GF-D8 (cell line): ENCODE measurements around the gene JPH2.

ENCODE experiments used
- DNase-seq: peaks from one replicate; lab custom pipeline; 2025; lab: John Stamatoyannopoulos, UW

JPH2 gene

DNA sequence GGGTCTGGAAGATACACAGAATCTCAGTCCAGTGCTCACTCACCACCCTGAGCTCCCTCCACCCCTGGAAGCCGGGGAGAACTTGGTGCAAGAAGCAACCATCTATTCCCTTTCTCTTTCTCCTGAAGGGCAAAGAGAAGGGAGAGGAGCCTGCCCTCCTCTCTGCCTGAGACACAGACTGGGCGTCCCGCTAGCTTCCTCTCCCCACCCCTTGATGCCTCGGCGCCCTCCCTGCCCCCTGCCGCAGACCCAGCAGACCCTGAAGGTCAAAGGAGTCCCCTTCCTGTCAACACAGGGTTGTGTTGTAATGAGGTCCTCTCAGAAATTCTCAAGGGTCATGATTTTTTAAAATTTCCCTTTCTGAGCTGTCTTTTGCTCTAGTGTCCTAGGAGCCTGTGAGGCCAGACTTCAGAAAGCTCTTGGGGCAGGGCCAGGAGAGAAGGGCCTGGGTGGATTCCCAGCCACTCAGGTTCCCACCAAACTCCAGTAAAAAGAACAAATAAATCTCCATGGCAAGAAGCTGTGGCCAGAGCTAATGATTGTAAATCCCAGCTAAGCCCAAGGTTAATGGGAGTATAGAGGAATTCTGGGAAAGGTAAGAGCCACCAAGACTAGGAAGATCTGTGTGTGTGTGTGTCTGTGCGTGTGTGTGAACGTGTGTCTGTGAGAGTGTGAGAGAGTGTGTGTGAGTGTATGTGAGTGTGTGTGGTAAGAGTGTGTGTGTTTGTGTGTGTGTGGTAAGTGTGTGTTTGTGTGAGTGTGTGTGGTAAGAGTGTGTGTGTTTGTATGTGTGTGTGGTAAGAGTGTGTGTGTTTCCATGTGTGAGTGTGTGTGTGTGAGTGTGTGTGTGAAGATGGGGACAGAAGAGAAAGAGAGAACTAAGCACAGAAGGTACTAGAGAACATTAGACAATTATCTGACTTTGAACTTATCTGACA, 1.1 kb upstream of the JPH2 start:
- DNase-seq = no peak

DNA sequence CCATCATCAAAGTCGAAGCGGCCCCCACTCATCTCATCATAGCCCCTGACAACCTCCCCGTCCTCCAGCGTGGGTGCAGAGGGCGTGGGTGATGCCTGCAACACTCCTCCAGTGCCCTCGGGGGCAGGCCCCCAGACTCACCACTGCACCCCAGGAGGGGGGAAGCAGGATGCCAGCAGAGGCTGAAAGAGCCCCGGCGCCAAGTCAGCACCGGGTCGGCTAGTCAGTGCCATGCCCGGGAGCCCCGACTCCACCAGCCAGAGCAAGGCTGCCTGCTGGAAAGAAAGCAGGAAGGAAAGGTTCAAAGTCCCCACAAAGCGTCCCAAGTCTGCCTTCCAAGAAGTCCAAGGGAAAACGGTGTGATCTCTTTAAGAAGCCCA, 324 bp downstream of the JPH2 start:
- DNase-seq = no peak

DNA sequence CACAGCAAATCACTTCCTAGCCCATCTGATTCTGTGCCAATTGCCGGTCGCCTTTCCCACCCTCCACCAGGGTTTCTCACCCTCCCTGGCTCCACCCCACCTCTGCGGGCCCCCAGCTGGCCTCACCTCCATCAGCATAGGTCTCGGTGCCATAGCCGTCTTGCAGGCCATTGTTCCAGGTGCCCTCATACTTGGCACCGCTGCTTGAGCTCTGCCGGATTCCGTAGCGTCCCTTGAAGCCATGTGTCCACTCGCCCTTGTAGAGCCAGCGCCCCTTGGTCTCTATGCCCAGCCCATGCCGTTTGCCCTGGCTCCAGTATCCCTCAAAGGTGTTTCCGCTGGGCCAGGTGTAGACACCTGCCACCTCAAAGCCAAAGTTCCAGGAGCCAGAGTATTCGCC, 787 bp downstream of the JPH2 start:
- no peak for DNase-seq

DNA sequence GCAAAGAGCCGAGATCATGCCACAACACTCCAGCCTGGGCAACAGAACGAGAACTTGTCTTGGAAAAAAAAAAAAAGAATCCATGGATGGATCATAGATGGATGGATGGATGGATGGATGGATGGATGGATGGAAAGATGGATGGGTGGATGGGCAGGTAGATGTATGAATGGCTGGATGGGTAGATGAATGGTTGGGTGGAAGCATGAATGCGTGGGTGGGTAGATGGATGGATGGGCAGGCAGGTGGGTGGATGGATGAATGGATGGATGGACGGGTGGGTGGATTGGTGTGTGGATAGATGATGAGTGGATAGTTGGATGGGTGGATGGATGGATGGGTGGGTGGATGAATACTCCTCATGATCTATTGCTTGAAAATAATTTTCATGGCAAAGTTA, 1.4 kb downstream of the JPH2 start:
- no peak for DNase-seq

DNA sequence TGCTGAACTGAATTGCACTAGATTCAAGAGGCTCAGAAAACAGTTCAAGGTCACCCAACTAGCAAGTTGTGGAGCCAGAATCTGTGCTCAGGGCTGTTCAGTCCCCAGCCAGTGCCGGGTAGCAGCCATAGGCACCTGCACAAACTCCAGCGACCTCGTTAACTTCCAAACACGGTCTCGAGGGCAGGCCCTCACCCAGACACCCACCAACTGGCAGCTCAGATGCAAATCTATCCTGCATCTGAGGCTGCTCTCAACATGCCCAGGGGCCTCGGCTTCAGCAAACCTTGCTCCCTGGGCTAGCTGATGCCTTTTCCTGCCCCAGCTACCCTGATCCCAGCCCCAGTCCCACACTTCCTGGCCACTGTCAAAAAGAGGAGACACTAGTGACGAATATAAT, 3.7 kb downstream of the JPH2 start:
- DNase-seq = no peak

DNA sequence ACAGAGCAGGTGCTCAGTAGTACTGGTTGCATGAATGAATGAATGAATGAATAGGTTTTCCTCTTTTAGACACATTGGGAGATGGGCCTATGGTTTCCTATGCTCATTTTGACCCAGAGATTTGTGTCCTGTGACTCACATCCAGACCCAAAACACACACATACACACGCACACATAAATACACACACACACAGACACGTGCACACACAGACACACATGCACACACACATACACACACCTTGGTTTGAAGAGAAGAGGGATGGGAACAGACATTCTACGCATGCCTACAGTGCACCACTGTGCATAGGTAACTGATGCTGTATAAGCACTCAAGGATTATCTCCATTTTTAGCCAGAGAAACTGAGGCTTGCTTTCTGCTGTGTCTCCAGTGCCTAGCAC, 4.1 kb downstream of the JPH2 start:
- DNase-seq = no peak

DNA sequence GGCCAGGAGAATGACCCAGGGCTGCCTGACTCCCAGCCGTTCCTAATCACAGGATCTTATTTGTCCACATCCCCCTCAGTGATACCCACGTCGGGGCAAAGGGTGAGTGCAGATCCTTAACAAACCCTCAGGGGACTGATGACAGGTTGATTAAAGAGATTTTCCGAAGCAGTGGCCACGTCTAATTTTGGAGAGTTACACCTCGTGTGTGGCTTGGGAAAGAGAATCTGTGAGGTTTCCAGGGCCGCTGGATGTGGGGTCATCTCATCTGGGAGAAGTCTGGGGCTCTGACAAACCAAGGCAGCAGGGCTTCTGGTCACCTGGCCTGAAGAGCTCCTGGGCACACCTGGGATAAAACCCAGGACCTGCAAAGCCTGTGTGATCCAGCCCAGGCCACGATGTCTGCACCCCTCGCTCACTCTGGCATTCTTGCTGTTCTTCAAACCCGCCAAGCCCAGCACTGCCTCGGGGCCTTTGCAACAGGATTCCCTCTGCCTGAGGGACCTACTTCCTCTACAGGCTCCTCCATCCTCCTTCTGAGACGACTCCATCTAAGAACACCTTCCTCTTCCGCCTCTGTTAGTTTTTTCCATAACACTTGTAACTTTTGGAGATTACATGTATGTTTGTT, 4.7 kb downstream of the JPH2 start:
- no peak for DNase-seq

DNA sequence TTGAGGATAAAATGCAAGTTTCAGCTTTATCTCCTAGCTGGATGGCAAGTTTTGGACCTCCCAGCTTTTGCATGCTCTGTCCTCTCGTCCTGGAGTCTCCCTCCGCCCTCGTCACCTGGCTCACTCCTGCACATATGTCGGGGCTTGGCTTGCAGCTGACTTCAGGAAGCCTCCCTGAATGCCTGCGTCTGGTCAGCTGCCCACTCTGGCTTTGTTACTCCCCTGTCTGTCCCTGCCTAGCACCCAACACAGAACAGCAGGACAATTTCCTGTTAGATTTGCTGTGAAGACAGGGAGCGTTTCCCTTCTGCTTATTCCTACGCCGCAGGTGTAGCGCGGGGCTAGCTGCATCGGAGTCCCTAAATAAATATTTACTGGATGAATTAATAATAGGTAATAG, 5.4 kb downstream of the JPH2 start:
- no peak for DNase-seq

DNA sequence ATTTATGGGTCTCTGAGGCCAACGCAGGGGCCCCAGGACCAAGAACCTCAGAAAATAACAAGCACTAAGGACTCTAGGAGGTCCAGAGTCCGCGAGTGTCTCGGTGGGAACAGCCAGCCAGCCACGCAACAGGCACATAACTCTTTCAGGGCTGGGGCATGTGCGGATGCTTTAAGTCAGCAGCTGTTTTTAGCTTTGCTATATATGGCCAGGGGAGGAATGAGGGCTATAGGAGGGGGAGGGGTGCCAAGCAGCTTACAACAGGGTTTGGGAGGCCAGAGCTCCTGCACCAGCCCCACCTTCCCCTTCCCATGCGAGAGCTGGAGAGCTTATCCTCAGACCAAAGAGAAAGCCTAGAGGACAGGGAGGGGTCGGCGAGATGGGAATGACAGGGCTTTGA, 6.2 kb downstream of the JPH2 start:
- DNase-seq = no peak

DNA sequence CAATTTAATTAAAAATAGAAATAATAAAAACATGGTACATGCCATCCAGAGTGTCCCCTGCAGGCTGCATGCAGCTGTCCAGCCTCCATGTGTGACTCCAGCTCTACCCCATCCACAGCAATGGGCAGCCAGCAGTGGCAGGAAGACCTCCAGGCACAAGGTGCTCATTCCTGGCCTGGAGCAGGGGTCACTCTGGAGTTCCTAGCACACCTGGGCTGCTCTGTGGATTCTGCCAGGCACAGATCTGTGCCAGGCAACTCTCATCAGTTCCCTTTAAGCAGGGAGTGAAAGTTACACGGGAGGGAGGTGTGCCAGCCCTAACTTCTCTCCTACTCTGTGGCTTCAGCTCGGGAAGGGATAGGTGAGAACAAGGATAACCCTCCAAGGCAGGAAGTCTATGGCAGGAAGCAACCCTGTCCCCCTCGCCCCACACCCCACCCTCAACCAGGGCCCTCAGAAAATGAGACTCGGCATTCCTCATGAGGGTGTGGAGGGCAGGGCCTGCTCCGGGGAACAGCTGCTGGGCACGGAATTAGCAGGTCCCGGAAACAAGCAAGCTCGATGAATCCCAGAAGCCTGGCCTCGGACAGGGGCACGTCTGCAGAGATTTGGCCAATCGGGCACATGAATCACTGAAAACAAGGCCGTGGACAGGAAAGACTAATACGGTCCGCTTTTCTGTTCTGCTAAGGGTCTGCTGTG, 10.0 kb downstream of the JPH2 start:
- DNase-seq = no peak

DNA sequence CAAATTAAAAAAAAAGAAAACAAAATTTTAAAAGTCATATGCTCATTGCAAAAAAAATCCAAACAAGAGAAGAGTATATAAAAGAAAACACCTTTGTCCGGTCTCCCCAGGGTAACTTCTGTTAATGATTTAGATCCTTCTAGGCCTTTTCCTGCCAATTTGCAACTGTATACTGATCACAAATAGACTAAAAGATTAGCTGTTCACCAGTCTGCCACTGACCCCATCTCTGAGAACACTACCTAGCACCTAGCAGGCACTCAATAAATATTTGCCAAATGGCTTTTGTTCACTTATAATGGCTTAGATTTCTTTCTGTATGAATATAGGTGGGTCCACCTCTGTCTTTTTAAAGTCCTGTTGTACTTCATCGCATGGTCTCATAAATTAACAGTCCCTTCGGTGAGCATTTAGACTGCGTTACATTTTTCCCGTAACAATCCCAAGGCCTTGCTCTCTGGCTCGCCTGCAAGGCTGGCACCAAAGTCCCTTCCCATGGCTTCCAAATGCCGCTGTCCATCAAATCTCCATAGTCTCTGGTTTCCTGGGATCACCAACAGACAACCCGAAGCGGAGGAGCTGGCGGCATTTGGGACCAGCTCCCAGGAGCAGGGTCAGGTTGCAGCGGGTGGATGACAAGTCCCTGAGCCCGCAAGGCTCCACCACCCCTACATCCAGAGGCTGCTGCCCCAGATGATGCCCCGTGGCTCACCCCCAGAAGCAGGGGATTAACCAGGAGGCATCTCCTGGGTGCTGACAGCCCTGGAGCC, 11.8 kb downstream of the JPH2 start:
- no peak for DNase-seq

DNA sequence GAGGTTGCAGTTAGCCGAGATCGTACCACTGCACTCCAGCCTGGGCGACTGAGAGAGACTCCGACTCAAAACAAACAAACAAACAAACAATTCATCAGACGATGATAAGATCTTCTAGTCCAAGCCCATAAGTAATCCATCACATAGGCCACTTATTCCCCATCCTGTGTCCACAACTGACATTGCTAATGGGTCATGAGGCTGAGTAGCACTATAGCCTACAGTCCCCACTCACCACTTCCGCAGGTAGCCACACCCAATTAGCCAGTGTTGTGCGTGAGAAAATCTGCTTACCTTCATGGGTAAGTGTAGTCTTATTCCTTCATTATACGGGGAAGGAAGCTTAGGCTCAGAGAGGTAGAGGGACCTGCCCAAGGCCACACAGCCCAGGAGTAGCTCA, 13.1 kb downstream of the JPH2 start:
- no peak for DNase-seq

DNA sequence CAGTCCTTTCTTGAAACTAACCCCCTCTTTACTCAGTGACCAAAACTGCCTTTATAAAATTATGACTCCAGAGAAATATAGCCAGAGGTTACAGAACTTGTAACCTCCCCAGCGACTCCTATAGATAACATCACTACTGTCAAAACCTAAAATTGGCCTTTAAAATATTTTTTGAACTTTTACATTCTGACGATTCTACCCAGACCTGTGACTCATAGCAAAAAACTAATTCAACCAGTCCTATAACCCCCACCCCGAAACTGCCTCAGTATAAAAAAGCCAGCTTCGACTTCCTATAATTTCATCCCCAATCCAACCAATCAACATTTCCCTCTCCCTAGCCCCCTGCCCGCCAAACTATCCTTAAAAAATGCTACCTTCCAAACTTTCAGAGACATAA, 13.9 kb downstream of the JPH2 start:
- DNase-seq = no peak

DNA sequence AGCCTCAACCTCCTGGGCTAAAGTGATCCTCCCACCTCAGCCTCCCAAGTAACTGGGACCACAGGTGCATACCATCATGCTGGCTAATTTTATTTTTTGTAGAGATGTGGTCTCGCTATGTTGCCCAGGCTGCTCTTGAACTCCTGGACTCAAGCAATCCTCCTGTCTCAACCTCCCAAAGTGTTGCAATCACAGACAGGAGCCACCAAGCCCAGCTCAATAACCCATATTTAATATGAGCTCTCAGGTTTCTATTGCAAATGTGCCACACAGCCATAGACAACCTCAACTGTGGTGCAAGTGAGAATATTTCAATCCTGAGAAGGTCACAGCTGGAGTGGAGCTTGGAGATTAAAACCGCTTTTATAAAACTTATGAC, 14.4 kb downstream of the JPH2 start:
- no peak for DNase-seq

DNA sequence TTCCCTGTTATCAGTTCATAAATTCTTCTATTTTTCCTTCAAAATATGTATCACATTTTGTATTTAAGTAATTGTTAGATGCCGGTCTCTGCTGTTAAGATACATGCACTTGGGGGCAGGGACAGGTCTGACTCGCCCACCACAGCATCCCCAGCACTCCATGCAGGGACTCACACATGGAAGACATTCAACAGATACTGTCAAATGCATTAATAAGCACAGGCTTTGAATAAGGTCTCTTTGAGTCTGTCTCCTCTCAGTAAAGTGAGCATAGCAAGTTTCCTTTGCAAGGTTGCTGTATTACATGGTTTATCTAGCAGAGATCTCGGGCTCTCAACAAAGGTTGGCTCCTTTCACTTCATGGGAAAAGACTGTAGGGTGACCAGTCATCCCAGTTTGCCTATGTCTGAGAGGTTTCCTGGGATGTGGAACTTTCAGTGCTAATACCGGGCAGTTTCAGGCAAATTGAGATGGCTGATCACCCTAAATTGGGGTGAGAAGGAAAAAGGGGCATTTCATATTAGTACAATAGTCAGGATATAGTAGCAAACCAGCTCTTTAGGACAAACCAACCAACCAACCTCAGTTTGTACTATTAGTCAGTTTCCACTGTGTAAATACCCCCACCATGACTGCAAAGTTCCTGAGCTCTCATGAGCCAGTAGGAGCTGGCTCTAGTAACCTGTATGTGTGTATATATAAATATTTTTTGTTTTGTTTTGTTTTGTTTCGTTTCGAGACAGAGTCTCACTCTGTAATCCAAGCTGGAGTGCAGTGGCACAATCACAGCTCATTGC, 15.0 kb downstream of the JPH2 start:
- no peak for DNase-seq

DNA sequence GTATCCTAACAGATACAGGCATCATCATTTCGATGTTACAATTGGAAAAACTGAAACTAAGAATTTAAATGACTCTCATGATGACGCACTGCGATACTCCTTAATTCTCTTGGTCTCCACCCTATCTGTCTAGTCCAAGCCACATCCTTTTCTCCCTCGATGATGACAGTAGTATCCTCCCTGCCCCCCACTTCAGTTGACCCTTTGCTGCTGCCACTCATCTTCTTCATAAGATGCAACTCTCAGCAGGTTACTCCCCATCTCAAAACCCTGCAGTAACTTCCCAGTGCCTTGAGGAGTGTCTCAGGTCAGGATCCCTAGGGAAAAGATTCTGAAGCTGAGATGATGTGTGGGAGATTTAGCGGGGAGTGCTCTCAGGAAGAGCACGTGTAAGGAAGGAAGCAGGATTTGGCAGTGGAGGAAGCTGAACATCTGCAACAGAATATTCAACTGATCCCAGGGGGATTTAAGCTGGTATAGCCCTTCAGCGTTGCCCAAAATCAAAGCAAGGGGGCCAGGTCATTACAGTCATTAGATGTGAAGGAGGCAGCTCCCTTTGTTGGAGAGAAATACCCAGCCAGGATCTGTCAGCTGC, 16.1 kb downstream of the JPH2 start:
- no peak for DNase-seq

DNA sequence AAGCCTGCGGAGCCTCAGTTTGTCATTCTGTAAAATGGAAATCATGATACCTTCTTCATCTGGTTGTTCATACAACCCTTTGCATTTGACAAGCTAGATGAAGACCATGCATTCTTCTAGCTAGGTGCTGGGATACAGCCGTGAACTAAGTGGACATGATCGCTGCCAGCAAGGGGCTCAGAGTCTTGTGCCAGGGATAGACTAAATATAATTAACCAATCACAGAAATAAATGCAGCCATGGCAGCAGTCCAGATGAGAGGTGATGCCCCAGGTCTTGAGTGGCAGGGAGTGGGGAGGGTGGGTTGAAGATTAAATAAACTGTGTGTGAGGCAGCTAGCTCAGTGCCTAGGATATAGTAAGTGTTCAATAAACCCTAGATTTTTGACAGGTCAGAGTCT, 19.3 kb downstream of the JPH2 start:
- no peak for DNase-seq

DNA sequence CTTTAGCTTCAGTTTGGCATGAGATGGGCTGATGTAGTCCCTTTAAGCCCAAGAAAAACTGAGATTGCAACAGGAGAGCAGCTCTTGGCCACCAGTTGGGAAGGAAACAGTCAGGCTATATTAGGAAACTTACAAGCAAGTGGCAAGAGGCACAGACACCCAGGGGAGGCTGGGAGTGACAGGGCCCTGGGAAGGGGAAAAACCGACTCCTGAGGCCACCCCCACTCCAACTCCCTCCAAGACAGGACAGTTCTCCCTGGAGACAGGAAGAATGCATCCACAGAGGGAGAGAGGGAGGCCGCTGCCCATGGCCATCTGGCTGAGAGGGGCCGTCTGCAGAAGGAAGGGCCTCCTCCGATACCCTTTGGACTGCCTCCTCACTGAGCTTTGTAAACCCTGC, 20.5 kb downstream of the JPH2 start:
- no peak for DNase-seq

DNA sequence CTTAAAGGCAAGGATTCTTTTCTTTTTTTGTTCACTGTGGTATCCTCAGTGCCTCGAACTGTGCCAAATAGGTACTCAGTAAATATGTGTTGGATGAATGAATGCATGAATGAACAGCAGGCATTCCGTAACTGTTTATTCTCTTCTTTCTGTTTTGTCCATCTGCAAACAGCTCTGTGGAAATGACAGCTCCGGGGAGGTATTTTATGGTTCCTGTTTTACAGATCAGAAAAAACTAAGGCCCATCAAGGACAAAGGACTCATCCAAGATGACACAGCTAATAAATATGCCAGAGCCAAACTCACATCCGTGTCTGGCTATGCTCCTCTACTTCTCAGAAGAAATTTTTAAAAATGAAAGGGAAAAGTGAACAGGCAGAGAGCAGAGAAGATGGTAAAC, 21.0 kb downstream of the JPH2 start:
- no peak for DNase-seq

DNA sequence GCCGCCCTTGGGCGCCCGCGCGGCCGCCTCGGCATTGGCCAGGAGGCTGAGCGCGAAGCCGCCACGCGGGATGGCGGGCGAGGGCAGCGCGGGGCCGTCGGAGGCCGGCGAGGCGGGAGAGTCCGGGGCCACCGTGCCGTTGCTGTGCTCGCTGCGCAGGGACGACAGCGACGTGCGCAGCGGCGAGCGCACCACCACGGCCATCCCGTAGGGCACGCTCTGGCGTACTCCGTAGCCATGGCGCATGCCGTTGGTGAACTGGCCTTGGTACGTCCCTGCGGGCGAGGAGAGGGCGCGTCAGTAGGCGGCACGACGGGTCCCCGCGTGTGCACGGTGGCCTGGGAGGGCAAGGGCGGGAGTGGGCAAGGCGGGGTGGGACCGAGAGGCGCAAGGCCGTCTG, 26.9 kb downstream of the JPH2 start:
- no peak for DNase-seq

DNA sequence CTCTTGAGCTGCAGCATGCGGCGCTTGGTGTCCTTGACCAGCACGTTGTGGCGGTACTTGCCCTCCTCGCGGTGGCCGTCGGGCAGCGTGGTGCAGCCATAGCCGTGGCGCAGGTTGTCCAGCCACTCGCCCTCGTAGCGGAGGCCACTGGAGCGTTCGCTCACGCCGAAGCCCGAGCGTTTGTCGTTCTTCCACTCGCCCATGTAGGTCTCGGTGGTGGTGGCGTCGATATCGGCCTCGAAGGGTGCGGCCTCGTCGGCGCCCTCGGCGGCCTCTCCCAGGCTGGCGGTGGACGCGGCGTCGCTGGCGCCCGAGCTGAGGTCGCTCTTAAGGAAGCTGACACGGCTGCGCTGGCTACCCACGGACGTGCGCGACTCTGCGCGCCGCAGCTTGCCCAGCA, 27.3 kb downstream of the JPH2 start:
- DNase-seq = no peak
